GM10248 (cell line): Measurements from ENCODE around the gene TNFAIP3.

ENCODE experiments used
- CTCF ChIA-PET: fragments of 300-600 bp; sonication (Branson Sonifier 250); formaldehyde crosslinking; extraction: SDS; loops from one replicate; lab custom pipeline; 2021; ENCODE audit warnings: antibody characterized with exemption; lab: Yijun Ruan, JAX
- POLR2A ChIA-PET: fragments of 350-650 bp; sonication (Branson Sonifier 250); formaldehyde crosslinking; extraction: SDS; loops from one replicate; lab custom pipeline; 2020; ENCODE audit warnings: antibody characterized with exemption; lab: Yijun Ruan, JAX
- DNase-seq: peaks from one replicate; pipeline ENCODE4 v3.0.0; 2012; ENCODE audit errors: extremely low spot score
- TF ChIP-seq, protein P1 (sequence below): IDR thresholded peaks from 2 replicates; pipeline ENCODE4 v1.5.1; 2012; ENCODE audit warnings: mild to moderate bottlenecking, low read depth; ENCODE audit errors: extremely low read depth, missing control alignments, control extremely low read depth

The TNFAIP3 gene

DNA sequence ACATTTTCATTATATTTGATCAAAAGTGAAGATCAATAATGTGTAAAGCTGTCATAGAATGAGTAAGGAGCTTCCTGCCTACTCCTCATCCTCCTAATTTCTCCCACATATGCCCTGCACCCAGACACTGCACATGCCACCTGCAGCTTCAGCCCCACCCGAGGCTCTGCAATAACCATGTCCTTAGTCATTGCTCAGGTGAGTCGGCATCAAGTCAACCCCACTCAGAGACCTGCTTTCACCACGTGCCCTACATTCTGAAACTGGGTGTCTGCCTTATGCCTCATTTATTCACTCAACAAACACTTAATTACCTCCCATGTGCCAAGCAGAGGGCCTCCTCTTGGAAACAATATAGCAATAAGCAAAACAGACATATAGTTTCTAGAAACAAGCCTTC, 15.4 kb upstream of the TNFAIP3 start:
- ChIA-PET POLR2A (no interaction called here), CTCF (interaction anchor here (0.7 to 1.5 kb wide), 5 partner anchors 9 to 144 kb away, joined by 3 to 4 read pairs (median 3); no protein-coding TSS in a partner anchor)

DNA sequence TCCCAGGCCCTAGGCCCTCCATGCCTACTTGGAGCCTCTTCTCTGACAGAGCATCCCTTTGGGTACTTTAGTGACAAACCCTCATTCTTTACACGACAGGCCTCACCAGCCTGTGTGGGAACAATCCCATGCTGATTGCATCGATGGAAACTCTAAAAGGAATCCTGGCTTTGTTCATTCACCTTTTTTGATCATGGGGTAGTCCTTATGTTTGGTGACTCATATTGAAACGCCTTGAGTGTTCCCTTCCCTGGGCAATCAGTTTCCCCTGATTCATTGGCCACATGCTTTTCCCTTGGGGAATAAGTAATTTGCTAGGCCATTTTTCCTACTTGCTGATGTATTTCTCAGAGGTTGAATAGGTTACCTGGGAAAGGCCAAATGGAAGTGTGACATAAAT, 14.7 kb upstream of the TNFAIP3 start:
- DNase-seq, result no peak
- TF ChIP-seq, protein P1, sequence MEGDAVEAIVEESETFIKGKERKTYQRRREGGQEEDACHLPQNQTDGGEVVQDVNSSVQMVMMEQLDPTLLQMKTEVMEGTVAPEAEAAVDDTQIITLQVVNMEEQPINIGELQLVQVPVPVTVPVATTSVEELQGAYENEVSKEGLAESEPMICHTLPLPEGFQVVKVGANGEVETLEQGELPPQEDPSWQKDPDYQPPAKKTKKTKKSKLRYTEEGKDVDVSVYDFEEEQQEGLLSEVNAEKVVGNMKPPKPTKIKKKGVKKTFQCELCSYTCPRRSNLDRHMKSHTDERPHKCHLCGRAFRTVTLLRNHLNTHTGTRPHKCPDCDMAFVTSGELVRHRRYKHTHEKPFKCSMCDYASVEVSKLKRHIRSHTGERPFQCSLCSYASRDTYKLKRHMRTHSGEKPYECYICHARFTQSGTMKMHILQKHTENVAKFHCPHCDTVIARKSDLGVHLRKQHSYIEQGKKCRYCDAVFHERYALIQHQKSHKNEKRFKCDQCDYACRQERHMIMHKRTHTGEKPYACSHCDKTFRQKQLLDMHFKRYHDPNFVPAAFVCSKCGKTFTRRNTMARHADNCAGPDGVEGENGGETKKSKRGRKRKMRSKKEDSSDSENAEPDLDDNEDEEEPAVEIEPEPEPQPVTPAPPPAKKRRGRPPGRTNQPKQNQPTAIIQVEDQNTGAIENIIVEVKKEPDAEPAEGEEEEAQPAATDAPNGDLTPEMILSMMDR, result no peak
- CTCF ChIA-PET, result interaction anchor here (0.9 to 1.6 kb wide), 7 partner anchors 9 to 53 kb away, joined by 3 to 8 read pairs (median 4); no protein-coding TSS in a partner anchor
- POLR2A ChIA-PET, result interaction anchor here (0.6 kb wide), 1 partner anchor 27 kb away, joined by 4 read pairs; no protein-coding TSS in a partner anchor

More for the DNA sequence above, 15.4 kb upstream of the TNFAIP3 start:
- TF ChIP-seq, protein P1, result no peak
- DNase-seq, result no peak

DNA sequence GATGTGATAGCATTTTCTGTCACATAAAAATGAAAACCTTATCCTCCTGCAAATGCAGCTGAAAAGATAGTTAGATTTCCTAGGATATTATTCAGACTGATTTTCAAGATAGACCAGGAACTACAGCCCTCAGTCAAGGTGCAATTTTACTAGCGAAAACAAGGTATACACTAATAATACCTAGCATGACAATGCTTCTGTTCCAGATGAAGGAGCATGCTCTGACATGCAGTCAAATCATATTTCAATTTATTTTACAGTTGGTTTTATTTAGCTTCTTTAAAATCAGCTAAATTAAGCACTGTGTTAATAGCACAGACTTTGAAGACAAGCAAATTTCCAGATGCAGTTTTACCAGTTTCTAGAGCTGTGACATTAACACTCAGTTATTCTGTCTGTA, 14.2 kb upstream of the TNFAIP3 start:
- POLR2A ChIA-PET, result interaction anchor here (0.6 kb wide), 1 partner anchor 28 kb away, joined by 4 read pairs; no protein-coding TSS in a partner anchor
- CTCF ChIA-PET, result interaction anchor here (0.9 to 1.6 kb wide), 6 partner anchors 9 to 53 kb away, joined by 3 to 8 read pairs (median 5); partner anchors contain the start of gene TNFAIP3
- DNase-seq, result no peak
- TF ChIP-seq, protein P1, result no peak

DNA sequence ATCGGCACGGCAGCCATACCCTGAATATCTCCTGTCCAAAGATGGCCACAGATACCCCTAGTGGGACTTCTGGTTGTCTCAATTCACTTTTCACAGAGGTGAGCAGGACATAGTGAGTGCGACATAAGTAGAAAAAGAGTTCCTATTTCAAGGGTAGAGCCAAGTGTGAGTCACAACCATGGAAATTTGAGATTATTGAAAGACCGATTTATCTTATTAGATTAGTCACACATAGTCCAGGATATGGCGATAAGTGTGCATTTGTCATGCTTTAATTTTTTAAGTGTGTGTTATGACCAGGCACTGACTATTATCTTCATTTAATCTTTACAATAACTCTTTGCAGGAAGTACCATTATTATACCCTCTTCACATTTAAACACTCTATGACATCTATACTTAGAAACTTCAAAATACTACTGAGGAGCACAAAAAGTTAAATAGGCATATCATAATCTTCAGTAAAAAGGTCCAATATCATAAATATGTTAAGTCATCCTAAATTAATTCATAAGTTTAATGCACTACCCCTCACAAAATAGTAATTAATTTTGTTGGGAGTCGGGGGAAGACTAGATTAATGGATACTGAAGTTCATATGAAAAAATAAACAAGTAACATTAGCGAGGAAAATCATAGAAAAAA, 13.4 kb upstream of the TNFAIP3 start:
- no peak for DNase-seq
- ChIA-PET CTCF (interaction anchor here (0.9 to 1.6 kb wide), 6 partner anchors 8 to 54 kb away, joined by 3 to 8 read pairs (median 5); partner anchors contain the start of gene TNFAIP3), POLR2A (no interaction called here)
- TF ChIP-seq, protein P1, result no peak

DNA sequence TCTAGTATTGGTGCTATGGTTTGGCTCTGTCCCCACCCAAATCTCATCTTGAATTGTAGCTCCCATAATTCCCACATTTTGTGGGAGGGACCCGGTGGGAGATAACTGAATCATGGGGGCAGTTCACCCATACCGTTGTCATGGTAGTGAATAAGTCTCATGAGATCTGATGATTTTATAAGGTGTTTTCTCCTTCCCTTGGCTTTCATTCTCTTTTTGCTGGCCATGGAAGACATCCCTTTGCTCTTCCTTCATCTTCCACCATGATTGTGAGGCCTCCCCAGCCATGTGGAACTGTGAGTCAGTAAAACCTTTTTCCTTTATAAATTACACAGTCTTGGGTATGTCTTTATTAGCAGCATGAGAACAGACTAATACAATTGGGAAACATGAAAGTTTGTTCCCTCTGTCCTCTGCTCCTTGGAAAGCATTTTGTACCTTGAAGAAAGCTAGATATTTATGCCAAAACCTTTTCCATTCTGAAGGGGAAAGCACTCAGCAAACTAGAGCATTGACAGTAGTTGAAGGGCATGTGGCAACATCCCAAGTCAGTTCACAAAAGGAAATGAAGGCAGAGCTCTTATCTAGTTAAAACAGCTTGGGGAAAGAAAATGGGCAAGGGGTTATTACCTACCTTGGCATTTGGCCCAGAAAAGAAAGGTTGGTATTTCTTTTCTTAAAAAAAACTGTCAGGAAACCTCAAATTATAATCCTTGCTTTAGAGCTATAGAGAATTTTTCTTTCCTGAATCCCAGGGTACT, 10.7 kb upstream of the TNFAIP3 start:
- CTCF ChIA-PET, result interaction anchor here (0.9 to 1.4 kb wide), 4 partner anchors 11 to 139 kb away, joined by 3 to 6 read pairs (median 4); partner anchors contain the start of gene TNFAIP3
- POLR2A ChIA-PET, result interaction anchor here (0.6 kb wide), 1 partner anchor 25 kb away, joined by 3 read pairs; no protein-coding TSS in a partner anchor

More for the DNA sequence above, 10.7 kb upstream of the TNFAIP3 start:
- TF ChIP-seq, protein P1, result no peak
- no peak for DNase-seq
